Right lobe of liver (tissue), 4 donors: ENCODE measurements around the gene MADCAM1.

Experiments used
- POLR2A ChIP-seq: fragments of 450-650 bp; IDR thresholded peaks from one replicate; pipeline ENCODE4 v1.6.1; 2017; ENCODE audit warnings: antibody characterized with exemption, mild to moderate bottlenecking
- TF ChIP-seq, protein P1 (sequence below), 4 donors: fragments of 200-600 bp in 3 of 4; fragments of 450-650 bp in 1 of 4; IDR thresholded peaks; one replicate each; pipeline versions ENCODE4 v1.5.1 to v1.8.0; 2016 to 2022; ENCODE audit warnings: antibody characterized with exemption in 4 of 4, mild to moderate bottlenecking in 2 of 4
- donor health status: DM: no; HTN: no; CAD: no.
- donor health status: DM: no; HTN: no; CAD: no.
- donor health status: DM: no; HTN: yes; CAD: no.

DNA sequence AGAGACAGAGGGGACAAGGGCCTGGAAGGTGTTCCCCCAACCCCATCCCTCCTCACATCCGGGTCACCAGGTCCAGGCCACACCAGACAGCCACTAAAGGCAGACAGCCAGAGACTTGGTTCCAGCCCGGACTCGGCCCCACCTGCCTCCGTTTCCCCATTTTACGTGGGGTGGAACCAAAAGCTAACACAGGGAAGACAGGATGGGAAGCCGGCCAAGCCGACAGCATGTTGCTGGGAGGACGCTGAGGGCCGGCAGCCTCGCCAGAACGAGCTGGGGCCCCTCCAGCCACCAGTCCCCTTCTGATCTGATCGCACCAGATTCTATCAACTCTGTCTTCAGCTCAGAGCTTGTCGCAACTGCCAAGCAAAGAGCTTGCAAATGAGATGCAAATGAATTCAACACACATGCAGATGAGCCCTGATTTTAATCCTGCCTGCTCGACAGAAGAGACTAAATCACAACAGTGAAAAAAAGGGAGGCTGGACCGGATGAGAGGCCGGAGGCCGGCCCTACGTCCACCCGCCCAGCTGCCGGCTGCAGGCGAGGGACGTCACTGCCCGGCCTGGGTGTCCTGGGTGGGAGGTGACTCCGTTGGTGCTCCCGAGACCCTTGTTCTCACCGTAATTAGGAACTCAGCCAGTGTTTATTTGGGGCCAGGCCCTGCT is 17.9 kb upstream of the MADCAM1 start:
- TF ChIP-seq POLR2A = no peak
- TF ChIP-seq, protein P1, sequence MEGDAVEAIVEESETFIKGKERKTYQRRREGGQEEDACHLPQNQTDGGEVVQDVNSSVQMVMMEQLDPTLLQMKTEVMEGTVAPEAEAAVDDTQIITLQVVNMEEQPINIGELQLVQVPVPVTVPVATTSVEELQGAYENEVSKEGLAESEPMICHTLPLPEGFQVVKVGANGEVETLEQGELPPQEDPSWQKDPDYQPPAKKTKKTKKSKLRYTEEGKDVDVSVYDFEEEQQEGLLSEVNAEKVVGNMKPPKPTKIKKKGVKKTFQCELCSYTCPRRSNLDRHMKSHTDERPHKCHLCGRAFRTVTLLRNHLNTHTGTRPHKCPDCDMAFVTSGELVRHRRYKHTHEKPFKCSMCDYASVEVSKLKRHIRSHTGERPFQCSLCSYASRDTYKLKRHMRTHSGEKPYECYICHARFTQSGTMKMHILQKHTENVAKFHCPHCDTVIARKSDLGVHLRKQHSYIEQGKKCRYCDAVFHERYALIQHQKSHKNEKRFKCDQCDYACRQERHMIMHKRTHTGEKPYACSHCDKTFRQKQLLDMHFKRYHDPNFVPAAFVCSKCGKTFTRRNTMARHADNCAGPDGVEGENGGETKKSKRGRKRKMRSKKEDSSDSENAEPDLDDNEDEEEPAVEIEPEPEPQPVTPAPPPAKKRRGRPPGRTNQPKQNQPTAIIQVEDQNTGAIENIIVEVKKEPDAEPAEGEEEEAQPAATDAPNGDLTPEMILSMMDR (IDR thresholded peaks at IDR 0.05) = no peak
